ENCODE results near the gene UQCRQ.

The UQCRQ gene

GRCh38 chr5:132916086-132916485, 49.6 kb downstream of the UQCRQ start:
- no peak for DNase-seq (ENCODE audit: low read depth, low spot score)
- no peak overlapping the region for H3K4me3 ChIP-seq (ENCODE audit: low read depth, low read length)
- in situ Hi-C loops (cut with HindIII; ENCODE audit: low sequenced_read_pairs), result no loop called here
- TF ChIP-seq CTCF (IDR thresholded peaks at IDR 0.05; ENCODE audit: low read depth, low read length), result no peak

Measured in astrocyte of the spinal cord (primary cell).